ENCODE results near the gene IFIT3. TPM values are rescaled to one million over a fixed set of nuclear protein-coding genes. Genes with fewer than 3 reads are reported as not detected.

Gene IFIT3
- total RNA-seq, 3 donors from 2014 or later, result 2.1 to 3.9 (median 3.4) TPM

Other genes with a start within 250 kb of the IFIT3 start
- under 1 TPM in 2 of 3 donors, not detected in 1; 0.11 to 0.61 TPM for gene CH25H, start 120.7 kb upstream of the IFIT3 start, total RNA-seq
- 10 to 100 TPM; 13.2 to 15.8 (median 14.7) TPM for gene LIPA, start 76.2 kb upstream of the IFIT3 start, total RNA-seq
- gene IFIT2, start 26.0 kb upstream of the IFIT3 start, total RNA-seq, result 1 to 10 TPM in 2 of 3 donors, under 1 TPM in 1; 0.87 to 1.7 (median 1.5) TPM
- gene IFIT1B, start 50.1 kb downstream of the IFIT3 start, total RNA-seq, result not detected
- under 1 TPM; 0.13 to 0.41 (median 0.28) TPM for gene IFIT1, start 64.6 kb downstream of the IFIT3 start, total RNA-seq
- 10 to 100 TPM in 2 of 3 donors, 1 to 10 TPM in 1; 7.8 to 11.9 (median 10.7) TPM for gene IFIT5, start 86.6 kb downstream of the IFIT3 start, total RNA-seq
- gene SLC16A12, start 207.6 kb downstream of the IFIT3 start, total RNA-seq, result not detected

Data from activated T-cell treated with anti-CD3 and anti-CD28 coated beads, Interleukin-2, amount 50 U/mL, for 4 hours (primary cell).